NCI-H1105 (cell line): Measurements from ENCODE around the gene AP1G2.
"Not testable (repeated sequence)": the region's sequence is repeated elsewhere in the genome, so short reads cannot be mapped to it uniquely, and the experiment has no call there.

Experiments
- DNase-seq: peaks from one replicate; lab custom pipeline; 2025; lab: John Stamatoyannopoulos, UW

Gene AP1G2, protein sequence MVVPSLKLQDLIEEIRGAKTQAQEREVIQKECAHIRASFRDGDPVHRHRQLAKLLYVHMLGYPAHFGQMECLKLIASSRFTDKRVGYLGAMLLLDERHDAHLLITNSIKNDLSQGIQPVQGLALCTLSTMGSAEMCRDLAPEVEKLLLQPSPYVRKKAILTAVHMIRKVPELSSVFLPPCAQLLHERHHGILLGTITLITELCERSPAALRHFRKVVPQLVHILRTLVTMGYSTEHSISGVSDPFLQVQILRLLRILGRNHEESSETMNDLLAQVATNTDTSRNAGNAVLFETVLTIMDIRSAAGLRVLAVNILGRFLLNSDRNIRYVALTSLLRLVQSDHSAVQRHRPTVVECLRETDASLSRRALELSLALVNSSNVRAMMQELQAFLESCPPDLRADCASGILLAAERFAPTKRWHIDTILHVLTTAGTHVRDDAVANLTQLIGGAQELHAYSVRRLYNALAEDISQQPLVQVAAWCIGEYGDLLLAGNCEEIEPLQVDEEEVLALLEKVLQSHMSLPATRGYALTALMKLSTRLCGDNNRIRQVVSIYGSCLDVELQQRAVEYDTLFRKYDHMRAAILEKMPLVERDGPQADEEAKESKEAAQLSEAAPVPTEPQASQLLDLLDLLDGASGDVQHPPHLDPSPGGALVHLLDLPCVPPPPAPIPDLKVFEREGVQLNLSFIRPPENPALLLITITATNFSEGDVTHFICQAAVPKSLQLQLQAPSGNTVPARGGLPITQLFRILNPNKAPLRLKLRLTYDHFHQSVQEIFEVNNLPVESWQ

DNA sequence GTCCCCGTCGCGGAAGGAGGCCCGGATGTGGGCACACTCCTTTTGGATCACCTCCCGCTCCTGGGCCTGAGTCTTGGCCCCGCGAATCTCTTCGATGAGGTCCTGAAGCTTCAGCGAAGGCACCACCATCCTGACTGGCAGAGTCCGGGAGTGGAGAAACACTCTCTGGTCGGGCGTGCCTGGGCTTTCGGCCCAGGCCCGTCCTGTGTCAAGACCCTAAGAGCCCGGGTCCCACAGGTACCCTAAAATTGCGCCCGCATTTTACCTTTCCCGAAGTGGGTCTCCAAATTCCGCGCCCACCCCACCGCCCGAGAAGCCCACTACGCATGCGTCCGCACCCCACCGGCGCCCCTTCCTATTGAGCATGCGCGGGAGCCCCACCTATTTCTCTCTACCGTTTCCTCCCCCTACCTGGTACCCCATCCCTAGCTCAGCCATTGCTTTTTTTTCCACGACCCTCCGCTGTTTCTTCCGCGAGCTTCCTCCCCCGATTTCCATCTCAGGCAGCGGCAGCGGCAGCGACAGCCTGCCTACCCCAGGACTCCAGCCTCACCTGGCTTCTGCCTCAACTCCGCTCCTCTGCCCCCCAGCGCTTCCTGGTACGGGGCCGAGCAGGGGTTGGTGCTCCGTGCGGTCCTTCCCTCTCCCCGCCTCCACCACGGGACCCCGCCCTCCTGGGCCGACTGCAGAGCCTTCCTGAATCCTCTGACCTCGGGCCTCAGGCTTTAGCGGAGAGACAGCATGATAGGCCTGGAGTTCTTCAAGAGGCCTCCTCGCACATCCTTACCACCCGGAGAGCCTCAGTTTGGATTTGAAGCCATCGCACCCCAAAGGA, at the start of gene AP1G2:
Gene AP1G2, minus strand, starts transcription at position 606 of the 835 bp plus-strand sequence. Its CDS starts 477 bp downstream, at position 129.
- DNase-seq: peak; percentile 93

DNA sequence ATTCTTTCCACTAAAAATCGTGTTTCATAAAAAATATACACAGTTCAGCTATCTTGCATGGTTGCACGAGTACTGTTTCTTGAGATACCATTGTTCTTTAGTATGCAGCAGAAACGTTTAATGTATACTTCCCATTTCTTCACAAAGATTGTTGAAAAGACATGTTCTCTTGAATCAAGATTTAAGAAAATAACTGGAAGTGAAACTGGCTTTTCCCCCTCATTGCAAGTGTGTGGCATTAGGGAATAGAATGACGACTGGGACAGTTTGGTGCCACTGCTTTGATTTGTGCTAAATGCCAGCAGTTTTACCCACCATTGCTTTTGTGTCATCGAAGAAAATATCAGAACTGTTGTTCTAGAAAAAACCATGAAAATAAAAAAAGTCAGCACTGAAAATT, 48.3 kb upstream of the AP1G2 start:
- DNase-seq: no peak

DNA sequence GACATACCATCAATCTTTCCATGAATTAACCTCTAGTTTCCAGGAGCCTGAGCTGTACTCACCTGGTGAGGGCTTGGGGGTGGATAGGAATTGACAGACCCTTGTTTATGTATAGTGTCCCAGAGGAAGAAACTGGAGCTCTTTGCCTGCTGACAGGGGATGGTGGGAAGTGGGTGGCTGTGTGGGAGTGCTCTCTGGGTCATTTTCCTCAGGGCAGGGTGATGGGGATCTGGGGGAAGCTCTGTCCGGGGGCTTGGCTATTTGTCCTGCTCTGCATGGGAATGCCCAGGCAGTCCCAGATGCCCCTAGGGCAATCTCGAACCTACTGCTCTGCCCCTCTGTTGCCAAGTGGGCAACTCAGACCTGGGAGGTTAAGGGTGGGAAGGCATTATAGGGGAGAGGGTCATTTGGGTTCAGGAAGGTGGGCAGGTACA, 46.8 kb upstream of the AP1G2 start:
- no peak for DNase-seq

DNA sequence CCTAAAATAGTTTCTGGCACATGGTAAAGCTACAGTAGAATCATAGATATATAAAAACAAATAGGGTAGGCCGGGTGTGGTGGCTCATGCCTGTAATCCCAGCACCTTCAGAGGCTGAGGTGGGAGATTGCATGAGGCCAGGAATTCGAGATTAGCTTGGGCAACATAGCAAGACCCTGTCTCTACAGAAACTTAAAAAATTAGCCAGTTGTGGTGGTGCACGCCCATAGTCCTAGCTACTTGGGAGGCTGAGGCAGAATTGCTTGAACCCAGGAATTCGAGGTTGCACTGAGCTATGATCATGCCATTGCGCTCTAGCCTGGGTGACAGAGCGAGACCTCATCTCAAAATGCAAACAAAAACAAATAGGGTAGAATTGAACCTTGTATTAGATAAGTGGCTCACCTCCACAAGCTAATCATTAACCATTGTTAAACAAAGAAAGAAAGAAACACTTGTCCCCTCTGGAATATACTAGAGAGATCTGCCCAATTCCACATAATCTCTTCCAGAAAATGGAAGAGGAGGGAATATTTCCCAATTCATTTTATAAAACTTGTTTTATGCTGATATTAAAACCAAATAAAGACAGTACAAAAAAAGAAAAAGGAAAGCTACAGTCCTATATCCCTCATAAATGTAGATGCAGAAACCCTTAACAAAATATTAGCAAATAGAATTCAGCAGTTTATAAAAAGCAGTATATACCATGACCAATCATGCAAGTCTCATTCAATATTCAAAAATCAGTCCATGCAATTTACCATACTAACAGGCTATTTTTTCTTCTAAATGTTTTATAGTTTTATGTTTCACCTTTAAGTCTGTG, 45.9 kb upstream of the AP1G2 start:
- DNase-seq: no peak

DNA sequence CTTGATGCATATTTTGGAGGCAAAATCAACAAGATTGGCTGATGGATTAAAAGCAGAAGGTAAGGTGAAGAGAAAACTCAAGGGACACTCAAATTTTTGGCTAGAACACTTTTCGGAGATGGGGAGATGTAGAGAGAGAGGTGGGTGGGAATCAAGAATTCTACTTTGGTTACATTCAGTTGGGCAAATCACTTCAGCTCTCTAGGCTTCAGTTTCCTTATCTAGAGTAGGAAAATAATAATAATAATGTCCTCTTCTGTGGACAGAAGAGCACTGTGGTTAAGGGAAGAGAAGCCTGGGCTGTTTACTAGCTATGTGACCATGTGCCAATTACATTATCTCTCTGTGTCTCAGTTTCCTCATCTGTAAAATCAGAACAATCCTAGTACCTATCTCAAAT, 45.2 kb upstream of the AP1G2 start:
- DNase-seq: no peak

DNA sequence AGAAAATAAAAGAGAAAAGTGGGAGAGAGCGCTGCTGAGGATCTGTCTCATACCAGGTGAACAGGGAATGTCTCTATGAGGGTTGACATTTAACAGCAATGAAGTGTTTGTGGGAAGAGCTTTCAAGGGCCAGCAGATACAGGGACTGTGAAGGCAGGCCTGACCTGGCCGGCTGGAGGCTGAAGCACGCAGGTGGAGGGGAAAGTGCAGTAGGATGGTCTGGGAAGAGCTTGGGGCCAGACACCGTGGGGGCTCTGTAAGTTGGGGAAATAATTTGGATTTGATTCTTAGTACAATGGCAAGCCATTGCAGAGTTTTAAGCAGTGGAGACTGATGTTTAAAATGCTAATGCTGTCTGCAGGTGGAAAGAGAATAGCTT, 44.8 kb upstream of the AP1G2 start:
- DNase-seq: no peak

DNA sequence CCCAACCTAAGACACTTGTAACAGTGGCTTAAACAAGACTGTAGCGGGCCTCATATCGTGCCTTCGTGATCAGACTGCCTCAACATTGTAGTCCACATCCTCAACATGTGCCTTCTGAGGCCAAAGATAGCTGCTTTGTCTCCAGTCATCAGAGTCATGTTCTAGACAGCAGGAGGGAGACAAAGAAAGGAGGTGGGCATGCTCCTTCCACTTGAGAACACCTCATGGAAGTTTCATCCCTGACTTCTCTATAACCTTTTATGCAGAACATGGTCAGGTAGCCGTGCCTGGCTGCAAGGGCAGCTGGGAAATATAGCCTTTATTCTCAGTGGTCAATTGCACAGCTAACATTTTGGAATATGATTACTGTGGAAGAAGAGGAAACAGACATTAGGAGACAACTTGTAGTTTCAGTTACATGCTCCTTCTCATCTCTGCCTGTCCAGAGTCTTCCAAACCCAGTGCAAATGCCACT, 43.3 kb upstream of the AP1G2 start:
- no peak for DNase-seq

DNA sequence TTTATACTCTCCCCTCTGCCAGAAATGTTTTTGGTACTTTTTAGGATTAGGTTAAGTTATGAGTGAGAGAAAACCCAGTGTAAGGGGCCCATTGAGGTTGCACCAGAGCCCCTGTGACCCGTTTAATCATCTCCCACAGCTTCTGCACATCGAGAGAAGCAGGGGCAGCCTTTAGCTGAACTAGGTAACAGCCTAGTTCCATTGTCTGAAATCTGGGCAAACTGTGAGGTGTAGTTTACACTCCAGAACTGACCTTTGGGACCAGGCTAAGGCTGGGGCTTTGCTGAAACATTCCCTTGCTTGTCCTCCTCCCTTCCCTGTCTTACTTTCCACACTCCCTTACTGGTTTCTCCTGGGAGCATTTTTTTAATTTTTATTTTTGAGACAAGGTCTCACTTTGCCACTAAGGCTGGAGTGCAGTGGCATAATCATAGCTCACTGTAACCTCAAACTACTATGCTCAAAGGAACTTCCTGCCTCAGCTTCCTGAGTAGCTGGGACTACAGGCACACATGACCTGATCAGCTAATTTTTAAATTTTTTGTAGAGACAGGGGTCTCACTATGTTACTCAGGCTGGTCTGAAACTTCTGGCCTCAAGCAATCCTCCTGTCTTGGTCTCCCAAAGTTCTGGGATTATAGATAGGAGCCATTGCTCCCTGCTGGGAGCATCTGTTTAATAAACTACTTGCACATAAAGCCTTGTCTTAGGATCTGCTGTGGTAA, 42.7 kb upstream of the AP1G2 start:
- no peak for DNase-seq

DNA sequence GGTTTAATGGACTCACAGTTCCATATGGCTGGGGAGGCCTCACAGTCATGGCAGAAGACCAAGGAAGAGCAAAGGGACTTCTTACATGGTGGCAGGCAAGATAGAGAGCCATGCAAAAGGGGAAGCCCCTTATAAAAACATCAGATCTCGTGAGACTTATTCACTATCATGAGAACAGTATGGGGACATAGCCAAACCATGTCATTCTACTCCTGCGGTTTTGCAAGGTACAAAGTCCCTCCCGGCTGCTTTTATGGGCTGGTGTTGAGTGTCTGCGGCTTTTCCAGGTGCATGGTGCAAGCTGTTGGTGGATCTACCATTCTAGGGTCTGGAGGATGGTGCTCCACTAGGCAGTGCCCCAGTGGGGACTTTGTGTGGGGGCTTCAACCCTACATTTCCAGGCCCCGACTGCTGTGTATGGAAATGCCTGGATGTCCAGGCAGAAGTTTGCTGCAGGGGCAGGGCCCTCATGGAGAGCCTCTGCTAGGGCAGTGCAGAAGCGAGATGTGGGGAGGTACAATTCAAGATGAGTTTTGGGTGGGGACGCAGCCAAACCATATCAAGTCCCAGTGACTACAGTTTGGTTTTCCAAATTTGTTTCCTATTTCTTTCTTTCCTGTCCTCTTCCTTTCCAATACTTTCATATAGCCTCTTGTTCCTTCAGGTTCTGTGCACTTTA, 42.0 kb upstream of the AP1G2 start:
- DNase-seq: not testable (repeated sequence)

DNA sequence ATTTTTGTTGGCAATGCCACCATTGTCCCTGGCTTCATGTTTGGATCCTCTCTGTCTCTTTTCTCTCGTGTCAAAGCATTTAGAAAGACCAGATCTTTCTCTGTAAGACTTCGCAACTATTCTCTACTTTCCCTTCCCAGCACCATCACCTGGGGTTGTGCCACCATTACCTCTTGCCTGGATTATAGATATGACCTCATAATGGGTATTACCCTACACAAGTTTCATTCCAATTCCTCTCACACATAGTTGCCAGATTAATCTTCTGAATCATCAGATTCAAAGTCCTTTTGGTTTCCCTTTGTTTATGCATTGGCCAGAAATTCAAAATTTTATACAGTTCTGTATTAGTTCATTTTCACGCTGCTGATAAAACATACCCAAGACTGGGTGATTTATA, 41.4 kb upstream of the AP1G2 start:
- DNase-seq: no peak

DNA sequence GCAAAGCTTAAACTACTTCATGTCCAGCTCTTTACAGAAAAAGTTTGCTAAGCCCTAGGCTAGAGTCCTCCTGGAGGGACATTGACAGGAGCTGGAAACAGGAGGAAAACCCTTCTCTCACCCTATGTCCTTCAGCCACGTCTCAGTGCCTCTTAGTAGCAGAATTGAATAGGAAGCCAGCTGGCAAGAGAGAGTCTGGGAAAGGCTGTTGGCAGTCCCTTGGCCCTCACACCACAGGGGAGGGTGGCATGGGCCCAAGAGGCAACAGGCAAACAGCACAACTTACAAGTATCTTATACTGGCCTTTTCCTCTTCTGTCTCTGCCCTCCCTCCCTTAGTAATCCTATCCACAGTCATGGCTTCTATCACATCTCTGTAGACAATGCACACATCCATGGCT, 40.9 kb upstream of the AP1G2 start:
- DNase-seq: no peak

DNA sequence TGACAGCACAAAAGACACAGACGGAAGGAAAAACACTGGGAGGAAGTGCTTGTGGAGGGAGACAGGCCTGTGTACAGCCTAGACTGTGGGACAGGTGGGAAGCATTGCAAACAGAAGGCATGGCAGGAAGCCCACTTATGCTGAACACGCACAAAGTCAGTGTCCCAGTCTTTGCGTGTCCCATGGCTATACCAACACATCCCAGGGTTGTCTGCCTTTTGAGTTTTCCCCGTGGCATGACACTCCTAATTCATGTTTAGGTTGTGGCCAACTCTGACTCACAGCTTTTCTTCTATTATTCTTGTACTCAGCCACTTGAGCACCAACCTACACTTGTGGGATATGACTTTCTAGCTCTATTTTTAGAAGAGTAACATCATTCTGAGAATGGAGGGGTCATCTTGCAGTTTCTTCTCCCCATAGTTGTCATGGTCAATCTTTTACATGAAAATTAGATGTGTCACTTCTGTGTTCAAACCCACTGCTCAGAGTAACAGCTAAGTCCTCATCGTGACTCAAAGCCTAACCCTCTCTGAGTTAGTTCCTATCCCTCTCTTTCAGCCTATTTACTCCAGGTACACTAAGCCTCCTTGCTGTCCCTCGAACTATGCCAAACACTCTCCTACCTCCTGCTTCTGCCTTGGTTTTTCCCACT, 38.5 kb upstream of the AP1G2 start:
- no peak for DNase-seq

DNA sequence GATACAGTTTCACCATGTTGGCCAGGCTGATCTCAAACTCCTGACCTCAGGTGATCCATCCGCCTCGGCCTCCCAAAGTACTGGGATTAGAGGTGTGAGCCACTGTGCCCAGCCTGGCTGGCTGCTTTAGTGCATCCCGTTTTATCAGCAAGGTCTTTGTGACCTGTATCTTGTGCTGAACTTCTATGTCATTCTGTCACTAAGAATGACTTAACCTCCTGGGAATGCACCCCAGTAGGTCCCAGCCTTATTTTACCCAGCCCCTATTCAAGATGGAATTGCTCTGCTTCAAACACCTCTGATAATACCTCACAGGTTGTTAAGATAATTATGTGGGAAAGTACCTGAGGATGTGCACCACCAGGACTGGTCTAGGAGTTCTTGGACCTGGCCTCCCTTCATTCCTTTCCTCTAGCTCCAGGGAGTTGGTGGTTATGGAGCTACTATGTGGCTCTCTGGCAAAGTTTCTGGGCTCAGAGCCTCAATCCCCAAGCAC, 37.1 kb upstream of the AP1G2 start:
- DNase-seq: no peak

DNA sequence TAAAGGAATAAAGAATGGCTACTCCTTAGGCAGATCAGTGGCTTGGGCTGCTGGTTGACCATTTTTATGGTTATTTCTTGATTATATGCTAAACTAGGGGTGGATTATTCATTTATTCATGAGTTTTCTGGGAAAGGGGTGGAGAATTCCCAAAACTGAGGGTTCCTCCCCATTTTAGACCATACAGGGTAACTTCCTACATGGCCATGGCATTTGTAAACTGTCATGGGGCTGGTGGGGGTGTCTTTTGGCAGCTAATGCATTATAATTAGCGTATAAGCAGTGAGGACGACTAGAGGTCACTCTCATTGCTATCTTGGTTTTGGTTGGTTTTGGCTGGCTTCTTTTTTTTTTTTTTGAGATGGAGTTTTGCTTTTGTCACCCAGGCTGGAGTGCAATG, 36.6 kb upstream of the AP1G2 start:
- no peak for DNase-seq

DNA sequence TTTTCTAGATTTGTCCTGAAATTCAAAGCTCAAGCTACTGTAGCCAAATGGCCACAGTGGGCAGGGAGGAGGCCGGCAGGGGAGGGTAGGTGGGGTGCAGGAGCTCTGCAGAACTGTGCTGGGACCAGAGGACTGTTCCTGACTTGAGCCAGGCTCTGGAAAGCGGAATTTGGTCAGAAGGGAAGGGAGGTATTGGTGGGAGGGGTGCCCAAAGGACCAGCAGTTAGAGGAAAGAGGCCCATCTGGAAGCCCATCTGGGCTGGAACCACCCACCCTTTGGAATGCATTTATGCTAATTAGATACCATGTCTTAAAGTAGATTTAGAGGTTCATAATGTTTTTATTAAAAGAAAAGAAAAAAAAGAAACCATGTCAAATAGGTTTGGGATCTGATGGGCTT, 35.5 kb upstream of the AP1G2 start:
- DNase-seq: no peak

DNA sequence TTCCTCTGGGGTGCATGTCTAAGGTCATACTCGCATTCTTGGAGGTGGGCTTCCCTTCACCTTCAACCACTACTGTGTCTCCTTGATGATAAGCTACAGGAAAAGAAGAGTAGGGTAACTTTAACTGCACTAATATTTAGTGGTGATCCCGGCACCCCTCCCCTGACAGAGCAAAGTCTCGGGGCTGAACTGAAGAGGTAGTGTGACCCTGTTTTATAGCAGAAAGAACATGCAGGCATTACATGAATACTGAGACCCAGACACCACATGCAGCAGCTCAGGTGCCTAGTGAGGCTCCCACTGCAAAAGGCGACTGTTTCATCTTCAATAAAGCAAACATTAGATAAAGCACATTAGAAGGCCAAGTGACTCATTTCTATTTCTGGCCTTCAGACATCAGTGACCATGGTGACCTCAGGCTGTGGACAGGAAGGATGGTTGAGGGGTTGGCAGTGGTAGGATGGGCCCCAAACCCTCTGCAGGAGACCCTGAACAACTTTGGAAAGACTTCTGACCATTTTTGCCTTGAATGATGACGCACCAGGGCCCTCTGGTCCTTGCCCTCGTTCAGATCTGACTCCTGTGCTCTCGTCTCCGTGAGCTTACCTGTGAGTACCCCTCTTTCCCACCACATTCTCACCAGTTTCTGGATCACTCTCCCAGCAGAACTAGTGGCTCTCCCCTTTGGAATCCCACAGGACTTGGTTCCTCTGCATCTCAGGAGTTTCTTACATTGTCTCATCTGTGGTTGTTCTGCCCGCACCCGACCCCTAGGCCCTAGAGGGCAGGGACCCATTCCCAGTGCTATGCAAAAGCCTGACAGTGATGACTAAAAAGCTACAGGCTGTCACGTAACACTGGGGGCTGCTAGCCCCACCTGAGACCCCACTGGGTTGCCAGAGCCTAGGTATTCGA, 34.8 kb upstream of the AP1G2 start:
- DNase-seq: no peak

DNA sequence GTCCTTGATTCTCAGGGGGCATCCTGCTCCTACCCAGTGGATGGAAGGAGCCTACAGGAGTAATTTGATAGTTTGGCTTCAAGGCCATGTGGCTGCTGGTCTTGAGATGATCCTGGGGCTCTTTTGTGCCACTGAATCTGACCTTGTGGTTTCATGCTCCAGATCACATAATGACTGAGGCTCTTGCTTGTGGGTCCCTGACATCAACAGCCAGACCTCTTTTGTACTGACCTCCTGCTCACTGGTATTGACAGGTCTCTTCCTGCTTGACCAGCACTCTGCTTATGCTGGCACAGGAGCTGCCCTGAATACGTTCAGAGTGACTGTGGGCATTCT, 34.2 kb upstream of the AP1G2 start:
- no peak for DNase-seq

DNA sequence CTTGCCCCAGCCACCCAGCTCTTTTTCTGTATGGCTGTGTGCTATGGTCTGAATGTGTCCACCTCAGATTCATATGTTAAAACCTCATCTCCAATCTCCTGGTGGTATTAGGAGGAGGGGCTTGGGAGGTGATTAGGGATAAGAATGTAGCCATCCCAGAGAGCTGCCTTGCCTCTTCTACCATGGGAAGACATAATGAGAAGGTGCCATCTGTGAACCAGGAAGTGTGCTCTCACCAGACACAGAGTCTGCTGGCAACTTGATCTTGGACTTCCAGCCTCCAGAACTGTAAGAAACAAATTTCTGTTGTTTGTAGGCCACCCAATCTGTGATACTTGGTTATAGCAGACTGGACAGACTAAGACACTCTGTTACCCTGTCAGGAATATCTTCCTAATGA, 33.8 kb upstream of the AP1G2 start:
- no peak for DNase-seq

DNA sequence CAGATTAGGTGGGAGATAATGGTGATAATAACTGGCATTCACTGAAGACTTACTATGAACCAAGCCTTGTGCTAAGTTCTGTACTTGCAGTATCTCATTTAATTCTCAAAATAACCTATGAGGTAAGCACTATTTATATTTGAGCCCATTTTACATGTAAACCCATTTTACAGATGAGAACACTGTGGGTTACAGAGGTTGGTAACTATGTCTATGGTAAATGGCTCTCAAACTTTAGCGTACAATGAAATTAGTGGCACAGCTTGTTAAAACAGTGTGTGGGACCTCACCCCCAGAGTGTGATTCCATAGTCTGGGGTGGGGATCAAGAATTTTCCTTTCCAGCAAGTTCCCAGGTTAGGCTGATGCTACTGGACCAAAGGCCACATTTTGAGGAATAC, 33.2 kb upstream of the AP1G2 start:
- no peak for DNase-seq
